ENCODE data around the gene ACTR3. TPM values are rescaled to one million over a fixed set of nuclear protein-coding genes. Genes with fewer than 3 reads are reported as not detected.
"Not testable (repeated sequence)": the region's sequence is repeated elsewhere in the genome, so short reads cannot be mapped to it uniquely, and the experiment has no call there.

Gene ACTR3
- total RNA-seq, 4 donors from 2014 or later = 94.6 to 127 (median 115) TPM

DNA sequence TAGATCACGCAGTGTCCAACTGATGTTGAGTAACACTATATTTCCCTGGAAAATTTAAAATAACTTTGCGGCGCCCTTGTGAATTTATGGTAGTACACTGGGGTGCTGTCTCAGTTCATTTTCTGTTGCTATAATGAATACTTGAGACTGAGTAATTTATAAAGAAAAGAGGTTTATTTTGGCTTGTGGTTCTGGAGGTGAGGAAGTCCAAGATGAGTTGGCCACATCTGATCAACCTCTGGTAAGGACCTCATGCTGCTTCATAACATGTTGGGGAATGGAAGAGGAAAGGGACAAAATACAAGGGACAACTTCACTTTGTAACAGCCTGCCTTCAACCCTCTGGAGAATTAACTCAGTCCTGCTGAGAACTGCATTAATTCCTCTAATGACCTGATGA is 36.4 kb downstream of the ACTR3 start:
- no peaks in the 10 kb centered on the region for H3K9me3 ChIP-seq
- H3K27ac ChIP-seq = no peak overlapping the region
- no peak for DNase-seq (ENCODE audit: low spot score in 2 of 2)
- no peak overlapping the region for H3K4me3 ChIP-seq
- no peaks in the 10 kb centered on the region for H3K27me3 ChIP-seq
- no peak for TF ChIP-seq EP300 (IDR thresholded peaks at IDR 0.05)
- TF ChIP-seq CTCF (IDR thresholded peaks at IDR 0.05) = no peak
- TF ChIP-seq POLR2A (IDR thresholded peaks at IDR 0.05) = no peak
- no peak for TF ChIP-seq POLR2AphosphoS5 (IDR thresholded peaks at IDR 0.05)
- 95% methylated on average over 3 of the region's 3 CpGs for WGBS
- H3K36me3 ChIP-seq = peaks cover 36% of the 10 kb centered on the region
- H3K4me1 ChIP-seq = no peaks in the 10 kb centered on the region

DNA sequence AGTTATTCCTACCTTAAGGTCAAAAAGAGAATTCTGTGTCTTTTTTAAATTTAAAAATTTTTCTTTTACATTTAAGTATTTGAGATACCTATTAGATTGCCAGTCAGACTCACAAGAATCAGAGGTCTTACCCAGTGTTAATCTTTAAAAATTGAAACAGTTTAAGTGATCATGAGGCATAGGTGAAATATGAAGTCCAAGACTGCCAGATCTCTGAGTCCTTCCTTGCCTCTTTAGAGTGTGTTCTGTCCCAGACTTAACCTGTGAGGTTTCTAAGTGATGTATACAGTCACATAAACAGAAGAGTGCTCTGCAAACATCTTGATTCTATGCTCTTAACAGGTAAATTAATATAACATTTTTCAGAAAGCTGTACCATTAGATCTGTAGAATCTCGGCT is 40.6 kb downstream of the ACTR3 start:
- TF ChIP-seq CTCF (IDR thresholded peaks at IDR 0.05) (no peak), POLR2AphosphoS5 (IDR thresholded peaks at IDR 0.05) (no peak), EP300 (IDR thresholded peaks at IDR 0.05) (no peak), POLR2A (IDR thresholded peaks at IDR 0.05) (no peak)
- Histone ChIP-seq H3K36me3 (peaks cover 55% of the 10 kb centered on the region), H3K4me3 (no peak overlapping the region)

DNA sequence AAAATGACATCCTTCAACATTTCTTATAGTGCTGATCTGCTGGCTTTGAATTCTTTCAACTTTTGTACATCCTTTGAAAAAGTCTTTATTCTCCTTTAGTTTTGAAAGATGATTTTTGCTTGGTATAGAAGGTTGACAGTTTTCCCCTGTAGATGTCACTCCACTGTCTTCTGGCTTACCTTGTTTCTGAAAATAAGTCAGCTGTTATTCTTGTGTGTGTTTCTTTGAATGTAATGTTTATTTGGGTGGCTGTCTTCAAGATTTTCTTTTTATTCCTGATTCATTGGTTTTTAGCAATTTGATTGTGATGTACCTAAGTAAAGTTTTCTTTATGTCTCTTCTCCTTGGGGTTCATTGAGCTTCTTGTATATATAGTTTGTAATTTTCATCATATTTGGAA is 47.6 kb downstream of the ACTR3 start:
- H3K27me3 ChIP-seq = no peaks in the 10 kb centered on the region
- H3K9me3 ChIP-seq = peaks cover 7% of the 10 kb centered on the region
- no peak overlapping the region for H3K4me3 ChIP-seq
- DNase-seq (ENCODE audit: low spot score in 2 of 2) = no peak
- no peaks in the 10 kb centered on the region for H3K4me1 ChIP-seq
- no peak overlapping the region for H3K27ac ChIP-seq
- H3K36me3 ChIP-seq = peaks cover 86% of the 10 kb centered on the region
- TF ChIP-seq POLR2AphosphoS5 (IDR thresholded peaks at IDR 0.05) (no peak), POLR2A (IDR thresholded peaks at IDR 0.05) (no peak), EP300 (IDR thresholded peaks at IDR 0.05) (no peak), CTCF (IDR thresholded peaks at IDR 0.05) (no peak)

More for the DNA sequence above, 40.6 kb downstream of the ACTR3 start:
- DNase-seq (ENCODE audit: low spot score in 2 of 2) = no peak
- no peak overlapping the region for H3K27ac ChIP-seq
- H3K27me3 ChIP-seq = no peaks in the 10 kb centered on the region
- 100% methylated on average over 1 of the region's 1 CpG for WGBS
- no peaks in the 10 kb centered on the region for H3K4me1 ChIP-seq
- H3K9me3 ChIP-seq = no peaks in the 10 kb centered on the region

GRCh38 chr2:113940891-113941290 is 51.0 kb downstream of the ACTR3 start:
- no peaks in the 10 kb centered on the region for H3K4me1 ChIP-seq
- peaks cover 7% of the 10 kb centered on the region for H3K9me3 ChIP-seq
- H3K36me3 ChIP-seq = peaks cover 88% of the 10 kb centered on the region
- no peak overlapping the region for H3K27ac ChIP-seq
- DNase-seq (ENCODE audit: low spot score in 2 of 2) = no peak
- TF ChIP-seq POLR2AphosphoS5 (IDR thresholded peaks at IDR 0.05) = no peak
- no peak for TF ChIP-seq EP300 (IDR thresholded peaks at IDR 0.05)
- no peak for TF ChIP-seq CTCF (IDR thresholded peaks at IDR 0.05)
- no peak for TF ChIP-seq POLR2A (IDR thresholded peaks at IDR 0.05)
- WGBS = 94% methylated on average over 5 of the region's 5 CpGs
- H3K27me3 ChIP-seq = no peaks in the 10 kb centered on the region
- no peak overlapping the region for H3K4me3 ChIP-seq

DNA sequence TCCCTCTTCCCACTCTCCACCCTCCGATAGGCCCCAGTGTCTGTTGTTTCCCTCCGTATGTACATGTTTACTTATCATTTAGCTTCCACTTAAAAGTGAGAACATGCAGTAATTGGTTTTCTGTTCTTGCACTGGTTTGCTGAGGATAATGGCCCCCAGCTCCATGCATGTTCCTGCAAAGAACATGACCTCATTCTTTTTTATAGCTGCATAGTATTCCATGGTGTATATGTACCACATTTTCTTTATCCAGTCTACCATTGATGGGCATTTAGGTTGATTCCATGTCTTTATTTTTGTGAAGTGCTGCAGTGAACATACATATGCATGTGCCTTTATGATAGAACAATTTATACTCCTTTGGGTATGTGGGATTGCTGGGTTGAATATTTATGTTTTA is 55.9 kb downstream of the ACTR3 start:
- H3K4me1 ChIP-seq; H3K4me3 ChIP-seq; DNase-seq (ENCODE audit: low spot score in 2 of 2); H3K27ac ChIP-seq; H3K9me3 ChIP-seq; H3K27me3 ChIP-seq: not testable (repeated sequence)
- 95% methylated on average over 2 of the region's 2 CpGs for WGBS
- H3K36me3 ChIP-seq = peaks cover 88% of the 10 kb centered on the region

DNA sequence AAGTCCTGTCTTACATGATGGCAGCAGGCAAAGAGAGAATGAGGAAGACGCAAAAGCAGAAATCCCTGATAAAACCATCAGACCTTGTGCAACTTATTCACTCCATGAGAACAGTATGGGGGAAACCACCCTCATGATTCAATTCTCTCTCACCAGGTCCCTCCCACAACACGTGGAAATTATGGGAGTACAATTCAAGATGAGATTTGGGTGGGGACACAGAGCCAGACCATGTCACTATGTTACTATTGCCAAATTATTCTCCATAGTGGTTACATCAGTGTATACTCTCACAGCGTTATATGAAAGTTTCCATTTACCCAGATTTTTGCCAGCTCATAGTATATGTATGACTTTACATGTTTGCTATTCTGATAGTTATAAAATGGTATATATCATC is 61.0 kb downstream of the ACTR3 start:
- peaks cover 85% of the 10 kb centered on the region for H3K36me3 ChIP-seq
- not testable (repeated sequence) for H3K27me3 ChIP-seq; DNase-seq (ENCODE audit: low spot score in 2 of 2); H3K27ac ChIP-seq; H3K9me3 ChIP-seq; H3K4me3 ChIP-seq; H3K4me1 ChIP-seq
- 90% methylated on average over 3 of the region's 3 CpGs for WGBS
